GM12878 (cell line): ENCODE data around the gene EPHB2. TPM values are rescaled to one million over a fixed set of nuclear protein-coding genes. Genes with fewer than 3 reads are reported as not detected.
A peak's percentile ranks its signal among the peaks of the same experiment; 100 is the strongest.

ENCODE experiments used
- ATAC-seq: fragments of 200-7000 bp; cut with Tn5 transposase; 3 replicates; pipeline ENCODE4 v1.9.1; 2020; ENCODE audit warnings: mild to moderate bottlenecking, moderate library complexity
- BruUV-seq: library from RNA; stranded (reverse); fragments of 400-500 nt; replicated peaks from 2 replicates; lab custom pipeline; 2021; lab: Mats Ljungman, UMichigan
- CTCF ChIA-PET: fragments of 300-600 bp; sonication (Branson Sonifier 250); formaldehyde crosslinking; extraction: SDS; loops from one replicate; lab custom pipeline; 2021; ENCODE audit warnings: inconsistent platforms; lab: Yijun Ruan, JAX
- POLR2A ChIA-PET: fragments of 350-600 bp; formaldehyde crosslinking; extraction: SDS; loops from one replicate; lab custom pipeline; 2021; ENCODE audit warnings: inconsistent platforms; lab: Charles Lee
- RAD21 ChIA-PET: fragments of 300-600 bp; sonication (Branson Sonifier 250); formaldehyde crosslinking; loops from one replicate; lab custom pipeline; 2023; ENCODE audit warnings: antibody characterized with exemption; ENCODE audit not compliant: unreplicated experiment; lab: Charles Lee
- SMC1A ChIA-PET: fragments of 300-600 bp; sonication (Branson Sonifier 250); formaldehyde crosslinking; loops from one replicate; lab custom pipeline; 2023; ENCODE audit not compliant: unreplicated experiment, uncharacterized antibody; lab: Charles Lee
- DNase-seq: peaks from one replicate; pipeline ENCODE4 v3.0.0-alpha.2; 2011; ENCODE audit warnings: low read depth, low spot score
- FAIRE-seq: peaks from 3 replicates; lab custom pipeline; 2011; peaks lifted over from hg19 to GRCh38; lab: Jason Lieb, UNC
- H2AFZ ChIP-seq: 2 replicates; pipeline ENCODE4 v1.6.0; 2011; ENCODE audit warnings: low read depth, low read length, control low read depth; ENCODE audit not compliant: control insufficient read depth
- H3K27ac ChIP-seq: 2 replicates; pipeline ENCODE4 v1.5.1; 2011; ENCODE audit warnings: control low read depth; ENCODE audit not compliant: control insufficient read depth, insufficient read depth
- H3K27me3 ChIP-seq, 2 experiments: replicated peaks in 1 of 2; 2 replicates each; pipeline versions ENCODE4 v1.6.0 to v1.6.1; 2011; ENCODE audit warnings: low read length in 1 of 2; ENCODE audit not compliant: control insufficient read depth in 2 of 2, insufficient read depth in 2 of 2
- H3K36me3 ChIP-seq, 2 experiments: 2 replicates each; pipeline ENCODE4 v1.5.1; 2011; ENCODE audit warnings: low read length in 1 of 2; ENCODE audit not compliant: control insufficient read depth in 2 of 2, insufficient read depth in 2 of 2
- H3K4me1 ChIP-seq: 2 replicates; pipeline ENCODE4 v1.6.1; 2011; ENCODE audit warnings: mild to moderate bottlenecking, low read length, moderate library complexity, mixed read lengths; ENCODE audit not compliant: control insufficient read depth, insufficient read depth
- H3K4me2 ChIP-seq: 2 replicates; pipeline ENCODE4 v1.6.0; 2011; ENCODE audit warnings: control low read depth; ENCODE audit not compliant: control insufficient read depth, insufficient read depth
- H3K4me3 ChIP-seq: fragments of 200-600 bp; sonication (generic); 2 replicates; pipeline ENCODE4 v1.5.1; 2016
- H3K79me2 ChIP-seq: 2 replicates; pipeline ENCODE4 v1.6.0; 2011; ENCODE audit warnings: low read length; ENCODE audit not compliant: control insufficient read depth, insufficient read depth
- H3K9ac ChIP-seq: 2 replicates; pipeline ENCODE4 v1.8.0; 2011; ENCODE audit warnings: low read length, control low read depth, mixed read lengths; ENCODE audit not compliant: control insufficient read depth, insufficient read depth
- H3K9me3 ChIP-seq: replicated peaks from 3 replicates; pipeline ENCODE4 v1.5.1; 2011; ENCODE audit warnings: mild to moderate bottlenecking, low read length; ENCODE audit not compliant: control insufficient read depth, insufficient read depth
- H4K20me1 ChIP-seq: 2 replicates; pipeline ENCODE4 v1.6.0; 2011; ENCODE audit not compliant: control insufficient read depth, insufficient read depth
- CBX3 ChIP-seq: fragments of 200-600 bp; sonication (generic); IDR thresholded peaks from 2 replicates; pipeline ENCODE4 v1.6.1; 2016; ENCODE audit warnings: low read depth, borderline replicate concordance
- DPF2 ChIP-seq: fragments of 450-650 bp; IDR thresholded peaks from 2 replicates; pipeline ENCODE4 v1.6.1; 2017; ENCODE audit warnings: mild to moderate bottlenecking
- EED ChIP-seq: sonication (generic); IDR thresholded peaks from 2 replicates; pipeline ENCODE4 v1.6.1; 2016; ENCODE audit warnings: antibody characterized with exemption, low read depth
- FOXM1 ChIP-seq: IDR thresholded peaks from 2 replicates; pipeline ENCODE4 v1.6.1; 2012; ENCODE audit warnings: low read depth, mild to moderate bottlenecking, inconsistent platforms, low read length, moderate library complexity
- GABPA ChIP-seq: IDR thresholded peaks from 2 replicates; pipeline ENCODE4 v1.6.1; 2014; ENCODE audit warnings: antibody characterized with exemption, low read depth, mild to moderate bottlenecking, inconsistent platforms
- HDAC2 ChIP-seq: fragments of 200-600 bp; sonication (generic); IDR thresholded peaks from 2 replicates; pipeline ENCODE4 v1.6.1; 2017
- MXI1 ChIP-seq: fragments of 150-350 bp; IDR thresholded peaks from 2 replicates; pipeline ENCODE4 v1.6.1; 2011; ENCODE audit warnings: low read depth, mild to moderate bottlenecking, inconsistent platforms, low read length, improper control_type of control experiment
- POLR2A ChIP-seq: IDR thresholded peaks from 2 replicates; pipeline ENCODE4 v1.6.1; 2011; ENCODE audit warnings: low read depth, mild to moderate bottlenecking, low read length
- RAD21 ChIP-seq: IDR thresholded peaks from 2 replicates; pipeline ENCODE4 v1.6.1; 2011; ENCODE audit warnings: mild to moderate bottlenecking, low read depth, low read length, moderate library complexity; ENCODE audit not compliant: insufficient read depth
- ZZZ3 ChIP-seq: IDR thresholded peaks from 2 replicates; pipeline ENCODE4 v1.6.1; 2011; ENCODE audit warnings: low read depth; ENCODE audit not compliant: control insufficient read depth, insufficient read length
- WGBS: methylation state at CpG from one replicate; pipeline ENCODE4 v1.1.6; 2016; ENCODE audit warnings: low lambda C conversion rate; ENCODE audit not compliant: insufficient replicate concordance, insufficient coverage; ENCODE audit errors: missing lambda C conversion rate; 5-methylcytosine and 5-hydroxymethylcytosine counted together
- in situ Hi-C: fragments of 300-500 bp; cut with MboI; formaldehyde crosslinking; loops from 9 replicates; pipeline ENCODE4 v1.14.3; 2018; ENCODE audit warnings: mixed read lengths
- intact Hi-C: fragments of 100-400 bp; cut with micrococcal nuclease; formaldehyde crosslinking; loops from one replicate; pipeline ENCODE4 v1.14.2; 2022; ENCODE audit not compliant: unreplicated experiment
- polyA plus RNA-seq, 11 experiments: library from polyadenylated mRNA; depleted of rRNA in 4 of 11; unstranded in 6 of 11; stranded (reverse) in 5 of 11; fragments of >200 nt; fragmentation: Nextera tagmentation in 4 of 11; fragmentation: Illumina TruSeq in 1 of 11; extraction: Ambion mirVana in 4 of 11; extraction: Trizol in 1 of 11; gene quantifications; 1 replicate in 1 of 11; 2 replicates in 10 of 11; pipeline versions ENCODE4 v1.2.1 to v1.2.3, GENCODE V29; 2011 to 2016; ENCODE audit warnings: inconsistent platforms in 2 of 11, missing spikeins in 2 of 11, low read depth in 1 of 11
- total RNA-seq, 4 experiments: library from RNA; depleted of rRNA in 3 of 4; stranded (reverse); fragments of >200 nt in 3 of 4; fragmentation: Illumina TruSeq in 1 of 4; extraction: Trizol in 1 of 4; gene quantifications; 2 replicates each; pipeline versions ENCODE4 v1.2.1 to v1.2.3, GENCODE V29; 2013 to 2021
- TF ChIP-seq, protein P1 (sequence below): IDR thresholded peaks from 2 replicates; pipeline ENCODE4 v1.6.1; 2012; ENCODE audit warnings: low read depth, low read length, improper control_type of control experiment

EPHB2 gene
- total and polyA plus RNA-seq, 10 of the 15 experiments (the other 5 are each of a cell fraction or from before 2014, with no cell fraction given): 0.13 to 3.3 (median 0.92) TPM

DNA sequence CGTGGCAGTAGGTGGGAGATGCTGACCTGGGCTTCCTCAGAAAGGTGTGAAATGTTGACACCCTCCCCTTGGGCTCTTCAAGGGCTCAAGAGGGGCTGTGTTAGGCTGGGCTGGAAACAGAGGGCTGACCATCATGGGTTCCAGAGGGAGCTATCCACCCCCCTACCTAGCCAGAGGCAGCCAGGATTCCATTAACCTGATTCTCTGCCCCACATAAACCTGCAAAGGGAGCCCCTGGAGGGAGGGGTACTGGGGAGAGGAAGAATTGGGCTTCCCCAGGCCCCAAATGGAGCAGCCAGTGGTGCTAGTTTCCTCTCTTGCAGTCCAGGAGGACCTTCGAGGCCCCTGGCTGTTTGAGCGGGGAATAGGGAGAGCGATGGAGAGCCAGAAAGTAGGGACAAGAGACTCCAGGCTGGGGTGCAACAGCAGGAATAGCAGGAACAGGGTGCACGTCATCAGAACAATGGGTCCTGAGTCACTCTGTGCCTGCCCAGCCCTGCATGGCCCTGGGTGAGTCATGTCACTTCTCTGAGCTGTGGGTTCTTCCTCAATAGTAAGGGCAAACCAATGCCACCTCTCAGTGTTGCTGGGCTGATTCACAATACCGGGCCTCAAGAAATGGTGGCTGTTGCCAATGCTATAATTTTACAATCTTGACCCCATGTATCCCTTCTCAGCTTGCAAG, 121.2 kb downstream of the EPHB2 start:
- no peak for FAIRE-seq
- Histone ChIP-seq H3K4me3 (no peak overlapping the region), H3K27me3 (no peaks in the 10 kb centered on the region; a peak in 1 of 4 replicates), H3K36me3 (no peaks in the 10 kb centered on the region), H3K27ac (no peak overlapping the region), H2AFZ (no peak overlapping the region), H3K9me3 (no peaks in the 10 kb centered on the region), H3K79me2 (no peaks in the 10 kb centered on the region), H3K4me1 (no peaks in the 10 kb centered on the region), H4K20me1 (no peaks in the 10 kb centered on the region), H3K9ac (no peak overlapping the region), H3K4me2 (no peak overlapping the region)
- ChIA-PET POLR2A (no interaction called here), CTCF (no interaction called here), SMC1A (no interaction called here), RAD21 (no interaction called here)
- no peak for DNase-seq
- ATAC-seq: peak; percentile 48; the same call in 2 of the 3 replicates
- TF ChIP-seq HDAC2: no peak
- TF ChIP-seq, protein P1, sequence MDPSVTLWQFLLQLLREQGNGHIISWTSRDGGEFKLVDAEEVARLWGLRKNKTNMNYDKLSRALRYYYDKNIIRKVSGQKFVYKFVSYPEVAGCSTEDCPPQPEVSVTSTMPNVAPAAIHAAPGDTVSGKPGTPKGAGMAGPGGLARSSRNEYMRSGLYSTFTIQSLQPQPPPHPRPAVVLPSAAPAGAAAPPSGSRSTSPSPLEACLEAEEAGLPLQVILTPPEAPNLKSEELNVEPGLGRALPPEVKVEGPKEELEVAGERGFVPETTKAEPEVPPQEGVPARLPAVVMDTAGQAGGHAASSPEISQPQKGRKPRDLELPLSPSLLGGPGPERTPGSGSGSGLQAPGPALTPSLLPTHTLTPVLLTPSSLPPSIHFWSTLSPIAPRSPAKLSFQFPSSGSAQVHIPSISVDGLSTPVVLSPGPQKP: no peak
- TF ChIP-seq FOXM1: no peak
- no peak for TF ChIP-seq GABPA
- TF ChIP-seq DPF2: no peak
- TF ChIP-seq RAD21: no peak
- no peak for TF ChIP-seq MXI1
- TF ChIP-seq CBX3: no peak
- TF ChIP-seq POLR2A: no peak
- TF ChIP-seq ZZZ3: no peak
- no peak for TF ChIP-seq EED
- 17% methylated on average over 6 of the region's 6 CpGs for WGBS
- in situ Hi-C loops: no loop called here
- intact Hi-C loops: no loop called here
- no TSS peak for BruUV-seq
